Fibroblast of upper back skin (primary cell): ENCODE measurements around the gene KATNBL1.

Source experiments
- DNase-seq: peaks from one replicate; pipeline ENCODE4 v3.0.0-alpha.2; 2013

KATNBL1 gene

GRCh38 chr15:34209421-34210282 is at the start of gene KATNBL1:
KATNBL1 (minus strand) TSS chr15:34210096; CDS start chr15:34163676, 46,420 bp downstream.
- peak; percentile 93 for DNase-seq

GRCh38 chr15:34259566-34259965 is 49.7 kb upstream of the KATNBL1 start:
- no peak for DNase-seq

- DNase-seq: no peak
Measured at GRCh38 chr15:34258151-34258550, 48.3 kb upstream of the KATNBL1 start.

- DNase-seq: no peak
Measured at GRCh38 chr15:34252545-34252944, 42.6 kb upstream of the KATNBL1 start.

- DNase-seq: no peak
Measured at GRCh38 chr15:34248190-34248589, 38.3 kb upstream of the KATNBL1 start.

GRCh38 chr15:34246276-34246976 is 36.5 kb upstream of the KATNBL1 start:
- DNase-seq: no peak

- DNase-seq: peak; percentile 25
Measured at GRCh38 chr15:34243226-34243625, 33.3 kb upstream of the KATNBL1 start.

- DNase-seq: no peak
Measured at GRCh38 chr15:34242331-34242710, 32.4 kb upstream of the KATNBL1 start.

GRCh38 chr15:34241376-34242330 is 31.8 kb upstream of the KATNBL1 start:
- peak; percentile 23 for DNase-seq

GRCh38 chr15:34240537-34240936 is 30.6 kb upstream of the KATNBL1 start:
- DNase-seq: no peak

GRCh38 chr15:34239151-34239808 is 29.4 kb upstream of the KATNBL1 start:
- peak; percentile 87 for DNase-seq

- DNase-seq: no peak
Measured at GRCh38 chr15:34233614-34234013, 23.7 kb upstream of the KATNBL1 start.

- DNase-seq: no peak
Measured at GRCh38 chr15:34223904-34224596, 14.2 kb upstream of the KATNBL1 start.

GRCh38 chr15:34217587-34218225 is 7.8 kb upstream of the KATNBL1 start:
- DNase-seq: peak; percentile 72

- no peak for DNase-seq
Measured at GRCh38 chr15:34216527-34217270, 6.8 kb upstream of the KATNBL1 start.

- DNase-seq: no peak
Measured at GRCh38 chr15:34214135-34214534, 4.2 kb upstream of the KATNBL1 start.

GRCh38 chr15:34213690-34214089 is 3.8 kb upstream of the KATNBL1 start:
- DNase-seq: no peak

- DNase-seq: peak; percentile 29
Measured at GRCh38 chr15:34206011-34206410, 3.9 kb downstream of the KATNBL1 start.

- DNase-seq: no peak
Measured at GRCh38 chr15:34203936-34204335, 6.0 kb downstream of the KATNBL1 start.

GRCh38 chr15:34203305-34203704 is 6.6 kb downstream of the KATNBL1 start:
- no peak for DNase-seq
